Psoas muscle (tissue), 8 donors: Measurements from ENCODE around the gene TRIM54. TPM values are rescaled to one million over a fixed set of nuclear protein-coding genes. Genes with fewer than 3 reads are reported as not detected.

ENCODE experiments used
- ATAC-seq, 4 donors: fragments of 200-7000 bp; cut with Tn5 transposase; one replicate each; pipeline ENCODE4 v1.9.1; 2020; ENCODE audit warnings: moderate library complexity in 3 of 4, mild to moderate bottlenecking in 2 of 4
- DNase-seq, 2 donors: peaks; one replicate each; pipeline ENCODE4 v3.0.0-alpha.2; 2020
- H3K27ac ChIP-seq: fragments of 200-600 bp; one replicate; pipeline ENCODE4 v1.8.0; 2022
- H3K27me3 ChIP-seq, 3 donors: fragments of 200-600 bp in 1 of 3; one replicate each; pipeline versions ENCODE4 v1.6.1 to v1.8.0; 2013 to 2022; ENCODE audit warnings: low read length in 2 of 3, mild to moderate bottlenecking in 2 of 3, moderate library complexity in 1 of 3; ENCODE audit not compliant: insufficient read depth in 3 of 3
- H3K36me3 ChIP-seq, 2 donors: fragments of 200-600 bp in 1 of 2; one replicate each; pipeline versions ENCODE4 v1.6.1 to v1.8.0; 2013 to 2022; ENCODE audit warnings: low read depth in 1 of 2, mild to moderate bottlenecking in 1 of 2, moderate library complexity in 1 of 2; ENCODE audit not compliant: insufficient read depth in 1 of 2
- H3K4me1 ChIP-seq: fragments of 200-600 bp; one replicate; pipeline ENCODE4 v1.8.0; 2022
- H3K4me3 ChIP-seq: fragments of 200-600 bp; one replicate; pipeline ENCODE4 v1.8.0; 2022; ENCODE audit warnings: mild to moderate bottlenecking
- H3K9me3 ChIP-seq: fragments of 200-600 bp; one replicate; pipeline ENCODE4 v1.8.0; 2022
- CTCF ChIP-seq: fragments of 200-600 bp; IDR thresholded peaks from one replicate; pipeline ENCODE4 v1.8.0; 2022; ENCODE audit warnings: antibody characterized with exemption
- WGBS, 3 donors: extraction: QIAGEN DNeasy Blood & Tissue Kit; methylation state at CpG; one replicate each; pipeline versions ENCODE4 v1.1.6 to v1.1.7; 2013; 5-methylcytosine and 5-hydroxymethylcytosine counted together
- intact Hi-C, 2 donors: fragments of 100-400 bp; cut with DNase I; formaldehyde crosslinking; loops; one replicate each; pipeline versions ENCODE4 v1.11.0 to v1.14.2; 2022
- polyA plus RNA-seq, 3 donors: library from polyadenylated mRNA; stranded (reverse); fragments of 200-250 nt; gene quantifications; one replicate each; pipeline ENCODE4 v1.2.3, GENCODE V29; 2013
- total RNA-seq, 4 donors: library from RNA; stranded (reverse); fragmentation: NEBNext Ultra II Directional in 2 of 4; extraction: Animal tissue kit (Norgen Biotek cat#: 25700) in 2 of 4; gene quantifications; one replicate each; pipeline versions ENCODE4 v1.2.1 to v1.2.4, GENCODE V29; 2021 to 2023
- donor health status: healthy with polysubstance abuse.
- donor health status: DM: no; HTN: no; CAD: no; lungs with moderate emphysema.
- donor health status: Bipolar disorder and iron deficiency.
- donor health status: healthy.
- donor health status: DM: yes; HTN: yes; CAD: no.
- donor health status: DM: no; HTN: no; CAD: no.
- donor health status: DM: no; HTN: no; CAD: no.
- donor health status: DM: yes; HTN: yes; CAD: no.

Gene TRIM54
- total and polyA plus RNA-seq, 7 donors = 136 to 784 (median 387) TPM

- DNase-seq = no peak
- H3K27me3 ChIP-seq = no peaks in the 10 kb centered on the region
- 76 to 85% (median 78%) methylated on average over 13 of the region's 13 CpGs for WGBS, 3 donors
Observed at GRCh38 chr2:27304488-27305240, 22.4 kb downstream of the TRIM54 start.

GRCh38 chr2:27305516-27305915 lies 23.3 kb downstream of the TRIM54 start:
- Histone ChIP-seq H3K27me3 (no peaks in the 10 kb centered on the region), H3K9me3 (no peaks in the 10 kb centered on the region), H3K27ac (peak overlapping the region; percentile 21), H3K4me3 (no peak overlapping the region), H3K36me3 (peaks cover 0 to 91% of the 10 kb centered on the region in 2 donors), H3K4me1 (peaks cover 23% of the 10 kb centered on the region)
- intact Hi-C loops = loop anchor here in 1 of 2 donors (10.0 kb wide), 1 partner anchor 331 kb away; the partner anchor contains the start of gene MAPRE3
- no peak for TF ChIP-seq CTCF
- no peak for ATAC-seq
- DNase-seq = no peak
- WGBS, 3 donors = 86 to 89% (median 87%) methylated on average over 16 of the region's 16 CpGs

More at GRCh38 chr2:27304488-27305240, 22.4 kb downstream of the TRIM54 start:
- intact Hi-C loops = loop anchor here in 1 of 2 donors (10.0 kb wide), 1 partner anchor 330 kb away; the partner anchor contains the start of gene MAPRE3
- TF ChIP-seq CTCF = no peak
- Histone ChIP-seq H3K9me3 (no peaks in the 10 kb centered on the region), H3K4me3 (no peak overlapping the region), H3K4me1 (peaks cover 23% of the 10 kb centered on the region), H3K27ac (peak overlapping the region; percentile 27), H3K36me3 (peaks cover 0 to 96% of the 10 kb centered on the region in 2 donors)
- ATAC-seq = no peak

GRCh38 chr2:27306136-27306535 lies 23.9 kb downstream of the TRIM54 start:
- H3K4me3 ChIP-seq = no peak overlapping the region
- H3K36me3 ChIP-seq = peaks cover 0 to 85% of the 10 kb centered on the region in 2 donors
- H3K27me3 ChIP-seq = no peaks in the 10 kb centered on the region

GRCh38 chr2:27306573-27307286 lies 24.5 kb downstream of the TRIM54 start:
- Histone ChIP-seq H3K36me3 (peaks cover 0 to 79% of the 10 kb centered on the region in 2 donors), H3K4me3 (peak overlapping the region; percentile 11), H3K27ac (peak overlapping the region; percentile 53), H3K4me1 (peaks cover 15% of the 10 kb centered on the region), H3K9me3 (no peaks in the 10 kb centered on the region), H3K27me3 (no peaks in the 10 kb centered on the region)
- ATAC-seq = peak in 3 of 4 donors; percentile 1 to 4 (median 1)
- intact Hi-C loops = loop anchor here in 1 of 2 donors (10.0 kb wide), 1 partner anchor 332 kb away; the partner anchor contains the start of gene MAPRE3
- DNase-seq = no peak
- TF ChIP-seq CTCF = no peak
- 28 to 36% (median 29%) methylated on average over 48 to 51 of the region's 51 CpGs for WGBS, 3 donors

More at GRCh38 chr2:27306136-27306535, 23.9 kb downstream of the TRIM54 start:
- no peak for DNase-seq
- no peak for TF ChIP-seq CTCF
- peak in 1 of 4 donors; percentile 1 for ATAC-seq
- WGBS, 3 donors = 32 to 47% (median 40%) methylated on average over 19 to 26 of the region's 26 CpGs
- intact Hi-C loops = loop anchor here in 1 of 2 donors (10.0 kb wide), 1 partner anchor 331 kb away; the partner anchor contains the start of gene MAPRE3
- H3K4me1 ChIP-seq = peaks cover 17% of the 10 kb centered on the region
- H3K9me3 ChIP-seq = no peaks in the 10 kb centered on the region
- H3K27ac ChIP-seq = peak overlapping the region; percentile 46
